Measurements from ENCODE around the gene OR5A2.

OR5A2 gene

DNA sequence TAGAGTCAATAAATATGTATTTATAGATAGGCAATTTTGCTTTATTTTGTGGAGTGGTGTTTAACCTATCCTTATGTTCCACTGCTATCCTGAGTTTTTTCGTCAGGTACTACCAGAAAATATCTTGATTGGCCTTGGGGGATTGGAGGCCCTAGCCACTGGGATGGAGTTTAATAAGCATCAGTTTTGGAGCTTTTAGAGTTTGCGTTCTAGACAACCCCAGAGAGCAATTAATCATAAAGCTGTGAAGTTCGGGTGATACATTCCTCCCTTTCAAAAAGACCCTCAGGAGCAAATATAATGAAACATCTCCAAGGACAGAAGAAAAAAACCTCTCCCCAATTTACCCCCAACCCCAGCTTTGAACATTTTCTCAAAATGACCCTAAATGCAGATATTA, 10.0 kb upstream of the OR5A2 start, which contains the start of gene OR5A1:
TSS of gene OR5A1 (plus strand) at position 301 of the 400 bp plus-strand sequence. CDS start 6,700 bp downstream, outside the sequence.
- H3K27me3 ChIP-seq (ENCODE audit: low read depth, low read length): peaks cover 18% of the 10 kb centered on the region; the same call in 1 of the 2 replicates
- no peaks in the 10 kb centered on the region for H3K36me3 ChIP-seq (replicated peaks; ENCODE audit: low read depth, low read length)
- H4K20me1 ChIP-seq (ENCODE audit: insufficient read depth, low read length): no peaks in the 10 kb centered on the region
- H3K9me3 ChIP-seq (ENCODE audit: insufficient read depth, low read length): no peaks in the 10 kb centered on the region
- TF ChIP-seq EZH2phosphoT487 (IDR thresholded peaks at IDR 0.05; ENCODE audit: low read depth): no peak
- TF ChIP-seq, protein P1, sequence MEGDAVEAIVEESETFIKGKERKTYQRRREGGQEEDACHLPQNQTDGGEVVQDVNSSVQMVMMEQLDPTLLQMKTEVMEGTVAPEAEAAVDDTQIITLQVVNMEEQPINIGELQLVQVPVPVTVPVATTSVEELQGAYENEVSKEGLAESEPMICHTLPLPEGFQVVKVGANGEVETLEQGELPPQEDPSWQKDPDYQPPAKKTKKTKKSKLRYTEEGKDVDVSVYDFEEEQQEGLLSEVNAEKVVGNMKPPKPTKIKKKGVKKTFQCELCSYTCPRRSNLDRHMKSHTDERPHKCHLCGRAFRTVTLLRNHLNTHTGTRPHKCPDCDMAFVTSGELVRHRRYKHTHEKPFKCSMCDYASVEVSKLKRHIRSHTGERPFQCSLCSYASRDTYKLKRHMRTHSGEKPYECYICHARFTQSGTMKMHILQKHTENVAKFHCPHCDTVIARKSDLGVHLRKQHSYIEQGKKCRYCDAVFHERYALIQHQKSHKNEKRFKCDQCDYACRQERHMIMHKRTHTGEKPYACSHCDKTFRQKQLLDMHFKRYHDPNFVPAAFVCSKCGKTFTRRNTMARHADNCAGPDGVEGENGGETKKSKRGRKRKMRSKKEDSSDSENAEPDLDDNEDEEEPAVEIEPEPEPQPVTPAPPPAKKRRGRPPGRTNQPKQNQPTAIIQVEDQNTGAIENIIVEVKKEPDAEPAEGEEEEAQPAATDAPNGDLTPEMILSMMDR (IDR thresholded peaks at IDR 0.05; ENCODE audit: low read depth, low read length): no peak
- no peak within 1 kb of the TSS for H3K9ac ChIP-seq (ENCODE audit: low read length)
- no peaks in the 10 kb centered on the region for H3K4me1 ChIP-seq (ENCODE audit: low read length)
- no peaks in the 10 kb centered on the region for H3K79me2 ChIP-seq (ENCODE audit: low read length)
- no peak within 1 kb of the TSS for H3K27ac ChIP-seq (ENCODE audit: low read length)
- H2AFZ ChIP-seq (ENCODE audit: low read depth, low read length): no peak within 1 kb of the TSS
- H3K4me2 ChIP-seq (ENCODE audit: low read length): no peak within 1 kb of the TSS
- no peak within 1 kb of the TSS for H3K4me3 ChIP-seq (ENCODE audit: low read length)

DNA sequence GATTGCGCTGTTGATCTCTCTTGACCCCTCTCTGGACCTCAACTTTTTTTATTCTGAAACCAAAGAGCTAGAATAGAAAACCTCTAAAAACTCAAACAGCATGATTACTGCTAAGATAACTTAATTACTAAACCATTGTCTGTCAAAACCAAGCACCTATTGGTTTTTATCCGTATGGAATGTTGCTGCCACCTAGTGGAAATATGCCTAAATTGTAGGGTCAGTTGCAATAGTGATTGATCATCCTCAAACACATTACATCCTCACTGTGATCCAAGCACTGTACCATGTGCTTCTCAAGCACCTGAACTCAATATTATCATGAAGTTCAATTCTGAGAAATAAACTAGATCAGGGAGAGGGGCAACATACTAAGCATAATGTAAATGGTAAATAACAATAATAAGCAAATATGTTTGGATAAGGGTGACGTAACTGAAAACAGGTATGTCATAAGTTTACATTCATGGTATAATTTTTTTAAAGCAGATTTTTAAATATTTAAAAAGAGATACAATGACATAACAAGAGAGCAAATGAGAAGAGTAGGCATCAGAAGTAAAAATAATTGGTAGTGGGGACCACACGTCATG, 3.8 kb upstream of the OR5A2 start:
- H3K4me3 ChIP-seq (ENCODE audit: low read length): no peak overlapping the region
- no peak for TF ChIP-seq EZH2phosphoT487 (IDR thresholded peaks at IDR 0.05; ENCODE audit: low read depth)
- TF ChIP-seq, protein P1 (IDR thresholded peaks at IDR 0.05; ENCODE audit: low read depth, low read length): peak; percentile 94

DNA sequence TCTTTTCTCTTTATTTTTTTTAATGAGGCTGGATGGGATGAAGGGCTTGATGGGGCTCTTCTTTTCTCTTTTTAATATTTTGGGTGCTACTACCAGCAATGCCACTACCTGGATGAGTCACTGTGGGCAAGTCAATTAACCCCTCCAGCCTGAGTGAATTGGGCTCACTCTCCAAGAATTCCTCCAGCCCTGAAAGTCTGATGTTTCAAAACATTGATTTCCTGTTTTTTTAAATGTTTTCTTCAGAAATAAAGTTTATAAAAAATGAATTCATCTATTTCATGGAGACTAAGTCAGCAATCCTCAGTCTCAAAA, 812 bp upstream of the OR5A2 start:
- no peak overlapping the region for H3K9ac ChIP-seq (ENCODE audit: low read length)
- H3K4me1 ChIP-seq (ENCODE audit: low read length): no peaks in the 10 kb centered on the region
- no peaks in the 10 kb centered on the region for H4K20me1 ChIP-seq (ENCODE audit: insufficient read depth, low read length)
- no peaks in the 10 kb centered on the region for H3K9me3 ChIP-seq (ENCODE audit: insufficient read depth, low read length)
- H3K27ac ChIP-seq (ENCODE audit: low read length): no peak overlapping the region
- no peaks in the 10 kb centered on the region for H3K79me2 ChIP-seq (ENCODE audit: low read length)
- H3K4me2 ChIP-seq (ENCODE audit: low read length): no peak overlapping the region
- no peaks in the 10 kb centered on the region for H3K36me3 ChIP-seq (replicated peaks; ENCODE audit: low read depth, low read length)
- H3K27me3 ChIP-seq (ENCODE audit: low read depth, low read length): peaks cover 11% of the 10 kb centered on the region; the same call in 1 of the 2 replicates
- no peak for TF ChIP-seq EZH2phosphoT487 (IDR thresholded peaks at IDR 0.05; ENCODE audit: low read depth)
- TF ChIP-seq, protein P1 (IDR thresholded peaks at IDR 0.05; ENCODE audit: low read depth, low read length): no peak
- H2AFZ ChIP-seq (ENCODE audit: low read depth, low read length): no peak overlapping the region
- no peak overlapping the region for H3K4me3 ChIP-seq (ENCODE audit: low read length)

More for the DNA sequence above, 3.8 kb upstream of the OR5A2 start:
- no peak overlapping the region for H3K4me2 ChIP-seq (ENCODE audit: low read length)
- H2AFZ ChIP-seq (ENCODE audit: low read depth, low read length): no peak overlapping the region
- no peaks in the 10 kb centered on the region for H3K9me3 ChIP-seq (ENCODE audit: insufficient read depth, low read length)
- H3K79me2 ChIP-seq (ENCODE audit: low read length): no peaks in the 10 kb centered on the region
- H4K20me1 ChIP-seq (ENCODE audit: insufficient read depth, low read length): no peaks in the 10 kb centered on the region
- H3K9ac ChIP-seq (ENCODE audit: low read length): no peak overlapping the region
- no peaks in the 10 kb centered on the region for H3K4me1 ChIP-seq (ENCODE audit: low read length)
- H3K27ac ChIP-seq (ENCODE audit: low read length): no peak overlapping the region
- H3K27me3 ChIP-seq (ENCODE audit: low read depth, low read length): peaks cover 15% of the 10 kb centered on the region; the same call in 1 of the 2 replicates
- H3K36me3 ChIP-seq (replicated peaks; ENCODE audit: low read depth, low read length): no peaks in the 10 kb centered on the region

GRCh38 chr11:59425131-59425530, 1.1 kb downstream of the OR5A2 start:
- Histone ChIP-seq H3K27me3 (ENCODE audit: low read depth, low read length) (no peaks in the 10 kb centered on the region), H3K27ac (ENCODE audit: low read length) (no peak overlapping the region), H3K4me1 (ENCODE audit: low read length) (no peaks in the 10 kb centered on the region), H3K36me3 (replicated peaks; ENCODE audit: low read depth, low read length) (no peaks in the 10 kb centered on the region), H4K20me1 (ENCODE audit: insufficient read depth, low read length) (no peaks in the 10 kb centered on the region), H3K9me3 (ENCODE audit: insufficient read depth, low read length) (no peaks in the 10 kb centered on the region), H3K9ac (ENCODE audit: low read length) (no peak overlapping the region), H3K4me3 (ENCODE audit: low read length) (no peak overlapping the region), H2AFZ (ENCODE audit: low read depth, low read length) (no peak overlapping the region), H3K4me2 (ENCODE audit: low read length) (no peak overlapping the region), H3K79me2 (ENCODE audit: low read length) (no peaks in the 10 kb centered on the region)
- TF ChIP-seq EZH2phosphoT487 (IDR thresholded peaks at IDR 0.05; ENCODE audit: low read depth): no peak
- TF ChIP-seq, protein P1 (IDR thresholded peaks at IDR 0.05; ENCODE audit: low read depth, low read length): no peak
